Testis (tissue), 3 donors: ENCODE data around the gene MYO1A. TPM values are rescaled to one million over a fixed set of nuclear protein-coding genes. Genes with fewer than 3 reads are reported as not detected.
"Not testable (repeated sequence)": the region's sequence is repeated elsewhere in the genome, so short reads cannot be mapped to it uniquely, and the experiment has no call there.

Source experiments
- DNase-seq: peaks from one replicate; pipeline ENCODE4 v3.0.0-alpha.2; 2019
- H3K27ac ChIP-seq, 2 donors: fragments of 200-600 bp; sonication (generic); one replicate each; pipeline ENCODE4 v1.5.1; 2019
- H3K27me3 ChIP-seq: fragments of 200-600 bp; sonication (generic); one replicate; pipeline ENCODE4 v1.5.1; 2019
- H3K36me3 ChIP-seq: fragments of 200-600 bp; sonication (generic); one replicate; pipeline ENCODE4 v1.5.1; 2017; ENCODE audit warnings: low read depth; ENCODE audit errors: missing control alignments
- H3K4me1 ChIP-seq: fragments of 200-600 bp; sonication (generic); one replicate; pipeline ENCODE4 v1.5.1; 2019
- H3K4me3 ChIP-seq, 2 donors: fragments of 200-600 bp; sonication (generic); one replicate each; pipeline ENCODE4 v1.5.1; 2017 to 2019
- H3K9me3 ChIP-seq: fragments of 200-600 bp; sonication (generic); one replicate; pipeline ENCODE4 v1.5.1; 2017
- POLR2A ChIP-seq: fragments of 450-650 bp; IDR thresholded peaks from one replicate; pipeline ENCODE4 v1.6.1; 2017; ENCODE audit warnings: antibody characterized with exemption, mild to moderate bottlenecking, moderate library complexity
- WGBS, 2 donors: methylation state at CpG; one replicate each; pipeline ENCODE4 v1.1.5; 2018; 5-methylcytosine and 5-hydroxymethylcytosine counted together
- intact Hi-C: fragments of 100-400 bp; cut with DNase I; formaldehyde crosslinking; loops from one replicate; pipeline ENCODE4 v1.15.1; 2023; ENCODE audit warnings: low total_unique reads
- polyA plus RNA-seq: library from polyadenylated mRNA; stranded (reverse); fragments of 350-450 nt; fragmentation: Illumina TruSeq; extraction: RNeasy Lipid Tissue Mini Kit (QIAGEN cat#74804); gene quantifications from one replicate; pipeline ENCODE4 v1.2.3, GENCODE V29; 2014; ENCODE audit warnings: low read depth, low replicate concordance; ENCODE audit not compliant: insufficient read depth
- total RNA-seq, 2 donors: library from RNA; depleted of rRNA; stranded (reverse); fragments of >200 nt; gene quantifications; one replicate each; pipeline ENCODE4 v1.2.3, GENCODE V29; 2016
- TF ChIP-seq, protein P1 (sequence below), 3 experiments: fragments of 450-650 bp in 2 of 3; fragments of 200-600 bp in 1 of 3; sonication (generic) in 1 of 3; IDR thresholded peaks; one replicate each; pipeline ENCODE4 v1.5.1; 2016 to 2019; ENCODE audit warnings: antibody characterized with exemption in 3 of 3, mild to moderate bottlenecking in 2 of 3, moderate library complexity in 1 of 3

The MYO1A gene
- total and polyA plus RNA-seq, 3 donors from 2014 or later: 5.4 to 7.6 (median 5.9) TPM

DNA sequence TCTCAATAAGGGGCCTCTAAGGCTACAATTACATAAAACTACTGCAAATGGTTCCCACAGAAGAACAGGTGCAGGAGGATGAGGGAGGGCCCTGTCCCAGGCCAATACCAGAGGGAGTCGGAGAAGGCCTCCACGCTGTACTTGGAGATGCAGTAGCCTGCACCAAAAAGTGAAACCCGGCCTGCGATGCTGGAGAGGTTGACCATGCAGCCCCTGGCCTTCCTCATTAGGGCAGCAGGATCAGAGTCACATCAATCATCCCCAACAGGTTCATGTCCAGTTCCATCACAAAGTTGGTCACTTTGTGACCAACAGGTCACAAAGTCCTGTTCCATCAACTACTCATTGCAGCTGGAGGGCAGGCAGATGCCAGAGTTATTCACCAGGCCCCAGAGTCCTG, 66.5 kb downstream of the MYO1A start:
- Histone ChIP-seq H3K4me3 (no peak overlapping the region), H3K4me1 (peaks cover 7% of the 10 kb centered on the region), H3K27me3 (no peaks in the 10 kb centered on the region), H3K36me3 (no peaks in the 10 kb centered on the region), H3K9me3 (no peaks in the 10 kb centered on the region), H3K27ac (no peak overlapping the region)
- no peak for DNase-seq
- intact Hi-C loops: no loop called here
- TF ChIP-seq POLR2A: no peak
- TF ChIP-seq, protein P1, sequence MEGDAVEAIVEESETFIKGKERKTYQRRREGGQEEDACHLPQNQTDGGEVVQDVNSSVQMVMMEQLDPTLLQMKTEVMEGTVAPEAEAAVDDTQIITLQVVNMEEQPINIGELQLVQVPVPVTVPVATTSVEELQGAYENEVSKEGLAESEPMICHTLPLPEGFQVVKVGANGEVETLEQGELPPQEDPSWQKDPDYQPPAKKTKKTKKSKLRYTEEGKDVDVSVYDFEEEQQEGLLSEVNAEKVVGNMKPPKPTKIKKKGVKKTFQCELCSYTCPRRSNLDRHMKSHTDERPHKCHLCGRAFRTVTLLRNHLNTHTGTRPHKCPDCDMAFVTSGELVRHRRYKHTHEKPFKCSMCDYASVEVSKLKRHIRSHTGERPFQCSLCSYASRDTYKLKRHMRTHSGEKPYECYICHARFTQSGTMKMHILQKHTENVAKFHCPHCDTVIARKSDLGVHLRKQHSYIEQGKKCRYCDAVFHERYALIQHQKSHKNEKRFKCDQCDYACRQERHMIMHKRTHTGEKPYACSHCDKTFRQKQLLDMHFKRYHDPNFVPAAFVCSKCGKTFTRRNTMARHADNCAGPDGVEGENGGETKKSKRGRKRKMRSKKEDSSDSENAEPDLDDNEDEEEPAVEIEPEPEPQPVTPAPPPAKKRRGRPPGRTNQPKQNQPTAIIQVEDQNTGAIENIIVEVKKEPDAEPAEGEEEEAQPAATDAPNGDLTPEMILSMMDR (IDR thresholded peaks at IDR 0.05): no peak
- WGBS, 2 donors: 97% methylated on average over 4 of the region's 4 CpGs

DNA sequence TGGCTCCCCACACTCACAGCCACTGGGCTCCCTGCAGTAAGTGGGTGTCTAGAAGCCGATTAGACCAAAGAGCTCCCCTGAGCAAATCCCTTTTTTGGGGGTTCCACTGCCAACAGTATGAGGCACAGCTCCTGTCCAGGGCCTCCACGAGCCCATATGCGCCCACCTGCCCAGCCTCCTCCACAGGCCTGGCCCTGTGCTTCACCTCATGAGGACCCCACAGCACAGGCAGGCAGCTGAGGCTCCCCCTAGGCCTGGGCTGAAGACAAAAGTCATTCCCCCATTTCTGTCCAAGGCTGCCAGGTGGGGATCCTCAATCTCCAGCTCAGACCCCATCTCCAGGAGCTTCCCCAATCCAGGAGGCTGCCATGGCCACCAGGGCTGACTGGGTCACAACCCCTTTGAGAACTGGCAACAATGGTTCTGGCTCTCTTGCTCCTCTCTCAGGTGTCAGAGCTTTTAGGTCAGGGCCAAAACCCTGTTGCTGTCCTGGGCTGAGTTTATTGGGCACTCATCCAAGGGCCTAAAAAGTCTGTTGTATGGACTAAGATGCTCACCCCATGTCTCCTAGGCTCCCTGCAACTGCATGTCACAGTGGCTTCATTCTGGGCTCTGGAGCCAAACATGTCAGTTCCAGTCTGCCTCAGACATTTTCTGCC, 67.2 kb downstream of the MYO1A start:
- H3K27ac ChIP-seq, H3K9me3 ChIP-seq, DNase-seq, H3K4me3 ChIP-seq, H3K4me1 ChIP-seq, intact Hi-C loops, H3K27me3 ChIP-seq, H3K36me3 ChIP-seq: not testable (repeated sequence)
- WGBS, 2 donors: 100% methylated on average over 2 of the region's 3 CpGs

DNA sequence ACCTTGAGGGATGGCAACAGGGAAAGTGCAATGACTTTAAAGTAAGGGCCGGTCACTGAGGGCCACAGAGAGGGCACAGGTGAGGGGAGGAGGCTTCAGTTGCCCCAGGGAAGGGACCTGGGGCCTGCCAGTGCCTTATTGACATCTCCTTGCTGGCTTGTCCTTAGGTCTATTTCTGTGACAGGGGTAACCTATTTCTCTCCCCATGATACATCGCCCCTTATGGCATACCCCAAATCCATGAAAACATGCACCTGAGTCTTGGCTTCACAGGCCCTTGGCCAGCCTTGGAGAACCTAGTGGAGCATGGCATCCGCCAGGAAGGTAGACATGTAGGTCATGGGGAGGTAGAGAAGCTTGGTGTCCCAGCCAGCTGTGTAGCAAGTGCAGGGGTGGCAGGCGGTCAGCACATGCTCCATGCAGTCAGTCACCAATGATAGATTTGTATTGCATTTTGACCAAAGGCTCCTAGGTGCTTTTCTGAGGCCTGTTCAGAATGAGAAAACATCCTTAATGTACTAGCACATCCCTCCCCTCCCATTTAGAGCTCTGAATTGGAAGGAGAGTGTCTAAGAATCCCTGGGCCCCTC, 68.9 kb downstream of the MYO1A start:
- Histone ChIP-seq H3K27ac (no peak overlapping the region), H3K27me3 (no peaks in the 10 kb centered on the region), H3K36me3 (no peaks in the 10 kb centered on the region), H3K4me1 (no peaks in the 10 kb centered on the region), H3K9me3 (no peaks in the 10 kb centered on the region), H3K4me3 (no peak overlapping the region)
- 94 to 98% methylated on average over 4 of the region's 4 CpGs for WGBS, 2 donors
- no peak for DNase-seq
- TF ChIP-seq POLR2A: no peak
- TF ChIP-seq, protein P1 (IDR thresholded peaks at IDR 0.05): no peak
- intact Hi-C loops: no loop called here

DNA sequence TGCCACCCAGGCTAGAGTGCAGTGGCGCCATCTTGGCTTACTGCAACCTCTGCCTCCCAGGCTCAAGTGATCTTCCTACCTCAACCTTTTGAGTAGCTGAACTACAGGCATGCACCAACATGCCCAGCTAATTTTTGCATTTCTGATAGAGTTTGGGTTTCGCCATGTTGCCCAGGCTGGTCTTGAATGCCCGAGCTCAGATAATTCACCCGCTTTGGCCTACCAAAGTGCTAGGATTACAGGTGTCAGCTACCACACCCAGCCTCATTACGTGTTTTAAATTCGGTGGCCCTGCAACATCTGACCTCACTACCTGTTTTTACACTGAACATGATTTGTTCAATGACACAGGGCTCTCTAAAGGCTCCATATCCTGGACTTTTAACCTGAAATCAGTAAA, 69.7 kb downstream of the MYO1A start:
- TF ChIP-seq, protein P1 (IDR thresholded peaks at IDR 0.05): no peak
- no peak for TF ChIP-seq POLR2A
- no peaks in the 10 kb centered on the region for H3K27me3 ChIP-seq
- H3K4me1 ChIP-seq: no peaks in the 10 kb centered on the region
- no peak overlapping the region for H3K27ac ChIP-seq
- no peaks in the 10 kb centered on the region for H3K36me3 ChIP-seq
- DNase-seq: no peak
- intact Hi-C loops: no loop called here
- H3K4me3 ChIP-seq: no peak overlapping the region
- no peaks in the 10 kb centered on the region for H3K9me3 ChIP-seq
- WGBS, 2 donors: 95 to 97% methylated on average over 5 to 6 of the region's 6 CpGs

DNA sequence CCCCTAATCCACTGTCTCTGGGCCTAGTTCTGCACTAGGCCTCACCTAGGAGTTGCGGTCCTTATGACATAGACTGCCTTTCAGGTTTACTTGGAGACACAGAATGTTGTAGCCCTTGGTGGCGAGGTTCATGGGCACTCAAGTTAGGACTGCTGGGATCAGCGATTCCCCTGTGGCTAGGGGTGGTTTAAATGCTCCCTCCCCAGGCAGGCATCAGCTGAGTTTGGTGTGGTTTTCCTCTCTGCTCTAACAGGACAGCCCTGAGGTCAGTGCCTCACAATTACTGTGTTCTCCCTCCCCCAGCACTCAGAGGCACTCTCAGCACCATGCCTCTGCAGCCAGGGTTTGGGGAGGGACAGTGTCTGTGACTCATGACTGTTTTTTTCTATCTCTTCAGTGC, 70.3 kb downstream of the MYO1A start:
- H3K27ac ChIP-seq: no peak overlapping the region
- no peaks in the 10 kb centered on the region for H3K4me1 ChIP-seq
- H3K9me3 ChIP-seq: no peaks in the 10 kb centered on the region
- H3K27me3 ChIP-seq: no peaks in the 10 kb centered on the region
- TF ChIP-seq POLR2A: no peak
- TF ChIP-seq, protein P1 (IDR thresholded peaks at IDR 0.05): no peak
- no peak for DNase-seq
- intact Hi-C loops: no loop called here
- H3K4me3 ChIP-seq: no peak overlapping the region
- 94 to 97% methylated on average over 3 of the region's 3 CpGs for WGBS, 2 donors
- no peaks in the 10 kb centered on the region for H3K36me3 ChIP-seq

Other genes starting within 250 kb of the MYO1A start
- gene SDR9C7, start 115.7 kb downstream of the MYO1A start, total RNA-seq: under 1 TPM in 1 of 2 donors, not detected in 1; 0.43 TPM
- 0.46 TPM for gene SDR9C7, start 115.7 kb downstream of the MYO1A start, polyA plus RNA-seq
- gene RDH16, start 92.5 kb downstream of the MYO1A start, total RNA-seq: 1 to 10 TPM; 1.4 to 2.9 TPM
- 0.83 TPM for gene RDH16, start 92.5 kb downstream of the MYO1A start, polyA plus RNA-seq
- 10 to 100 TPM; 21.0 to 21.7 TPM for gene ZBTB39, start 43.6 kb downstream of the MYO1A start, total RNA-seq
- gene ZBTB39, start 43.6 kb downstream of the MYO1A start, polyA plus RNA-seq: 15.3 TPM
- gene TAC3, start 33.6 kb downstream of the MYO1A start, total RNA-seq: 1 to 10 TPM; 2.5 to 2.9 TPM
- gene TAC3, start 33.6 kb downstream of the MYO1A start, polyA plus RNA-seq: 3.9 TPM
- 10 to 100 TPM; 18.1 to 18.2 TPM for gene NEMP1, start 28.7 kb upstream of the MYO1A start, total RNA-seq
- 15.9 TPM for gene NEMP1, start 28.7 kb upstream of the MYO1A start, polyA plus RNA-seq
- 10 to 100 TPM; 45.7 to 59.5 TPM for gene NAB2, start 39.0 kb upstream of the MYO1A start, total RNA-seq
- 31.4 TPM for gene NAB2, start 39.0 kb upstream of the MYO1A start, polyA plus RNA-seq
- 10 to 100 TPM; 66.2 to 81.5 TPM for gene STAT6, start 61.2 kb upstream of the MYO1A start, total RNA-seq
- gene STAT6, start 61.2 kb upstream of the MYO1A start, polyA plus RNA-seq: 53.2 TPM
- gene LRP1, start 78.4 kb upstream of the MYO1A start, total RNA-seq: 100 to 1,000 TPM; 135 to 200 TPM
- gene LRP1, start 78.4 kb upstream of the MYO1A start, polyA plus RNA-seq: 82.4 TPM
- not detected for gene LRP1-AS, start 97.5 kb upstream of the MYO1A start, total RNA-seq
- gene LRP1-AS, start 97.5 kb upstream of the MYO1A start, polyA plus RNA-seq: not detected
- gene NXPH4, start 166.7 kb upstream of the MYO1A start, total RNA-seq: 1 to 10 TPM; 7.5 to 7.7 TPM
- 1.8 TPM for gene NXPH4, start 166.7 kb upstream of the MYO1A start, polyA plus RNA-seq
- gene SHMT2, start 179.6 kb upstream of the MYO1A start, total RNA-seq: 10 to 100 TPM; 25.9 to 33.9 TPM
- 24.8 TPM for gene SHMT2, start 179.6 kb upstream of the MYO1A start, polyA plus RNA-seq
- gene STAC3, start 201.1 kb upstream of the MYO1A start, total RNA-seq: 10 to 100 TPM in 1 of 2 donors, 1 to 10 TPM in 1; 5.0 to 12.0 TPM
- 23.4 TPM for gene STAC3, start 201.1 kb upstream of the MYO1A start, polyA plus RNA-seq